ENCODE measurements around the gene CAGE1. TPM values are rescaled to one million over a fixed set of nuclear protein-coding genes. Genes with fewer than 3 reads are reported as not detected.

Gene CAGE1
- 0.10 and 0.12 TPM in 2 replicates for polyA plus RNA-seq (2013)

- H2BK12ac ChIP-seq (ENCODE audit: low read length) = peak within 1 kb of the TSS; percentile 25
- peaks cover 2 to 5% of the 10 kb centered on the region in 2 experiments for H3K36me3 ChIP-seq (ENCODE audit: control insufficient read depth in 1 of 2, insufficient read depth in 2 of 2, low read length in 2 of 2)
- peak within 1 kb of the TSS; percentile 44 for H2BK120ac ChIP-seq (ENCODE audit: insufficient read depth, low read length, poor library complexity)
- H2BK5ac ChIP-seq (ENCODE audit: low read depth, low read length, poor library complexity) = peak within 1 kb of the TSS; percentile 62
- peak within 1 kb of the TSS; percentile 89 for H4K91ac ChIP-seq (ENCODE audit: low read depth, low read length)
- H3K18ac ChIP-seq (ENCODE audit: low read length) = peak within 1 kb of the TSS; percentile 51
- H2AK5ac ChIP-seq (ENCODE audit: low read length) = no peak within 1 kb of the TSS
- peak within 1 kb of the TSS; percentile 94 for H2AFZ ChIP-seq (ENCODE audit: insufficient read depth, low read length, poor library complexity)
- peak within 1 kb of the TSS; percentile 96 for H4K8ac ChIP-seq (ENCODE audit: low read depth, low read length)
- no peak within 1 kb of the TSS for H3K23ac ChIP-seq (ENCODE audit: low read length)
- peak within 1 kb of the TSS; percentile 84 for H3K4me3 ChIP-seq (ENCODE audit: low read depth, low read length)
- H3K4ac ChIP-seq (ENCODE audit: low read depth, low read length) = peak within 1 kb of the TSS; percentile 71
- DNase-seq = peak; percentile 92 to 94
- H3K14ac ChIP-seq (ENCODE audit: low read length) = peak within 1 kb of the TSS; percentile 87
- peak within 1 kb of the TSS; percentile 84 for H3K27ac ChIP-seq (ENCODE audit: low read depth, low read length)
- peak within 1 kb of the TSS; percentile 90 for H3K9ac ChIP-seq (ENCODE audit: low read length)
- peak within 1 kb of the TSS; percentile 95 for H4K12ac ChIP-seq (ENCODE audit: low read depth, low read length)
- WGBS (ENCODE audit: extremely low coverage, insufficient coverage, insufficient read length) = no CpG with 5 or more reads among the region's 62 CpGs
- peaks cover 9% of the 10 kb centered on the region for H3K79me1 ChIP-seq (ENCODE audit: low read length)
- peaks cover 7% of the 10 kb centered on the region for H3K79me2 ChIP-seq (ENCODE audit: control insufficient read depth, insufficient read depth, low read length, poor library complexity)
- no peaks in the 10 kb centered on the region for H3K9me3 ChIP-seq (ENCODE audit: insufficient read depth, low read depth, low read length)
- H3K4me1 ChIP-seq (ENCODE audit: control insufficient read depth in 1 of 2, insufficient read depth in 2 of 2, low read length in 2 of 2) = peaks cover 2 to 4% of the 10 kb centered on the region in 2 experiments
- peak within 1 kb of the TSS; percentile 88 for H3K4me2 ChIP-seq (ENCODE audit: low read length)
- H3K27me3 ChIP-seq (ENCODE audit: insufficient read depth, low read length) = no peaks in the 10 kb centered on the region
Measured at GRCh38 chr6:7389451-7390225, at the start of gene CAGE1, which contains the start of gene RIOK1. Gene CAGE1 (minus strand): TSS chr6:7389742. CDS start chr6:7387173, 2,569 bp downstream. Gene RIOK1 (plus strand): TSS chr6:7389808. CDS start chr6:7390003, 195 bp downstream.

GRCh38 chr6:7439228-7439627 lies 49.7 kb upstream of the CAGE1 start:
- no CpG with 5 or more reads among the region's 3 CpGs for WGBS (ENCODE audit: extremely low coverage, insufficient coverage, insufficient read length)
- no peaks in the 10 kb centered on the region for H3K27me3 ChIP-seq (ENCODE audit: insufficient read depth, low read length)

DNA sequence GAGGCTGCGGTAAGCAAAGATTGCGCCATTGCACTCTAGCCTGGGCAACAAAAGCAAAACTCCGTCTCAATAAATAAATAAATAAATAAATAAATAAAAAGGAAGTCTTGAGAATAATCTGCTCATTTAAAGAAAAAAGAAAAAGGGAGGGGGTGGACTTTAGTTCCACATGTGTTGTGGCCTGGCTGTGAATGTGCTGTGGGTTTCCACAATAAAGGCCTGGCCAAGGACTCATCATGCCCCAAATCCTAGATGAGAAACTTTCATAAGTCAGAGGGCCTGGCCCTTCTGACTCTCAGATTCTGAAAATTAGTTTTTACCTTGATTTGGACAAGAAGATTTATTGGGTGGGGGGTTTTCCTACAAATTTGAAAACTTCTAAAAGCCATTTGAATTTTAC lies 48.5 kb upstream of the CAGE1 start:
- Histone ChIP-seq H3K27me3 (ENCODE audit: insufficient read depth, low read length) (no peaks in the 10 kb centered on the region), H2BK120ac (ENCODE audit: insufficient read depth, low read length, poor library complexity) (no peak overlapping the region), H3K36me3 (ENCODE audit: control insufficient read depth in 1 of 2, insufficient read depth in 2 of 2, low read length in 2 of 2) (no peaks in the 10 kb centered on the region), H3K79me2 (ENCODE audit: control insufficient read depth, insufficient read depth, low read length, poor library complexity) (no peaks in the 10 kb centered on the region), H2BK12ac (ENCODE audit: low read length) (no peak overlapping the region), H3K4me1 (ENCODE audit: control insufficient read depth in 1 of 2, insufficient read depth in 2 of 2, low read length in 2 of 2) (no peaks in the 10 kb centered on the region), H2BK5ac (ENCODE audit: low read depth, low read length, poor library complexity) (no peak overlapping the region), H3K9me3 (ENCODE audit: insufficient read depth, low read depth, low read length) (no peaks in the 10 kb centered on the region), H2AFZ (ENCODE audit: insufficient read depth, low read length, poor library complexity) (no peak overlapping the region), H3K14ac (ENCODE audit: low read length) (no peak overlapping the region), H3K4me2 (ENCODE audit: low read length) (no peak overlapping the region), H4K8ac (ENCODE audit: low read depth, low read length) (no peak overlapping the region), H3K4ac (ENCODE audit: low read depth, low read length) (no peak overlapping the region), H4K91ac (ENCODE audit: low read depth, low read length) (no peak overlapping the region), H3K27ac (ENCODE audit: low read depth, low read length) (no peak overlapping the region), H2AK5ac (ENCODE audit: low read length) (no peak overlapping the region), H3K18ac (ENCODE audit: low read length) (no peak overlapping the region), H4K12ac (ENCODE audit: low read depth, low read length) (no peak overlapping the region), H3K79me1 (ENCODE audit: low read length) (no peaks in the 10 kb centered on the region), H3K9ac (ENCODE audit: low read length) (no peak overlapping the region), H3K23ac (ENCODE audit: low read length) (no peak overlapping the region), H3K4me3 (ENCODE audit: low read depth, low read length) (no peak overlapping the region)
- no CpG with 5 or more reads among the region's 3 CpGs for WGBS (ENCODE audit: extremely low coverage, insufficient coverage, insufficient read length)
- DNase-seq = no peak

More at GRCh38 chr6:7439228-7439627, 49.7 kb upstream of the CAGE1 start:
- Histone ChIP-seq H2AFZ (ENCODE audit: insufficient read depth, low read length, poor library complexity) (no peak overlapping the region), H2BK12ac (ENCODE audit: low read length) (no peak overlapping the region), H3K79me2 (ENCODE audit: control insufficient read depth, insufficient read depth, low read length, poor library complexity) (no peaks in the 10 kb centered on the region), H2BK120ac (ENCODE audit: insufficient read depth, low read length, poor library complexity) (no peak overlapping the region), H4K8ac (ENCODE audit: low read depth, low read length) (no peak overlapping the region), H3K18ac (ENCODE audit: low read length) (no peak overlapping the region), H3K9me3 (ENCODE audit: insufficient read depth, low read depth, low read length) (no peaks in the 10 kb centered on the region), H3K14ac (ENCODE audit: low read length) (no peak overlapping the region), H2BK5ac (ENCODE audit: low read depth, low read length, poor library complexity) (no peak overlapping the region), H4K91ac (ENCODE audit: low read depth, low read length) (no peak overlapping the region), H4K12ac (ENCODE audit: low read depth, low read length) (no peak overlapping the region), H3K27ac (ENCODE audit: low read depth, low read length) (no peak overlapping the region), H3K4me3 (ENCODE audit: low read depth, low read length) (no peak overlapping the region), H3K23ac (ENCODE audit: low read length) (no peak overlapping the region), H3K4me1 (ENCODE audit: control insufficient read depth in 1 of 2, insufficient read depth in 2 of 2, low read length in 2 of 2) (no peaks in the 10 kb centered on the region), H2AK5ac (ENCODE audit: low read length) (no peak overlapping the region), H3K9ac (ENCODE audit: low read length) (no peak overlapping the region), H3K4me2 (ENCODE audit: low read length) (no peak overlapping the region), H3K4ac (ENCODE audit: low read depth, low read length) (no peak overlapping the region), H3K79me1 (ENCODE audit: low read length) (no peaks in the 10 kb centered on the region), H3K36me3 (ENCODE audit: control insufficient read depth in 1 of 2, insufficient read depth in 2 of 2, low read length in 2 of 2) (no peaks in the 10 kb centered on the region)
- DNase-seq = no peak

DNA sequence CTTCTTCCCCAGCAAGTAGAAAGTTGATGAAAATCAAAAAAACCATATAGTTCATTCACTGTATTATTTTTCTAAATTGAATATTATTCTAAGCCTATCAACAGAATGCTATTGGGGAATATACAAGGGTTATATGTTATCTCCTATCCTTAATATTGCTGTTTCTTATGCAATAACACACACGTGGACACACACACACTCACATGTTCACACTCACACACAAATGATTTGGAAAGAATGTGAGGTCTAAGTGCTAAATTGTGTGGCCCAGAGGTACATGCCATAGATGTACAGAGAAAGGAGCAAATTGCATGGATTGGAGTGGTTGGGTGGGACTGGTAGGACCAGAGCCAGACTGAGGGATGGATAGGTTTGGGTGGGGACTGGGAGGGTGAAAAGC lies 45.1 kb upstream of the CAGE1 start:
- no peak overlapping the region for H3K18ac ChIP-seq (ENCODE audit: low read length)

More for the DNA sequence above, 45.1 kb upstream of the CAGE1 start:
- no peak for DNase-seq
- Histone ChIP-seq H3K4ac (ENCODE audit: low read depth, low read length) (no peak overlapping the region), H3K27ac (ENCODE audit: low read depth, low read length) (no peak overlapping the region), H2BK120ac (ENCODE audit: insufficient read depth, low read length, poor library complexity) (no peak overlapping the region), H2AFZ (ENCODE audit: insufficient read depth, low read length, poor library complexity) (no peak overlapping the region), H4K91ac (ENCODE audit: low read depth, low read length) (no peak overlapping the region), H3K4me1 (ENCODE audit: control insufficient read depth in 1 of 2, insufficient read depth in 2 of 2, low read length in 2 of 2) (peaks cover 0 to 2% of the 10 kb centered on the region in 2 experiments), H3K36me3 (ENCODE audit: control insufficient read depth in 1 of 2, insufficient read depth in 2 of 2, low read length in 2 of 2) (no peaks in the 10 kb centered on the region), H3K79me1 (ENCODE audit: low read length) (peaks cover 6% of the 10 kb centered on the region), H2BK5ac (ENCODE audit: low read depth, low read length, poor library complexity) (no peak overlapping the region), H4K12ac (ENCODE audit: low read depth, low read length) (no peak overlapping the region), H3K23ac (ENCODE audit: low read length) (no peak overlapping the region), H3K4me2 (ENCODE audit: low read length) (no peak overlapping the region), H4K8ac (ENCODE audit: low read depth, low read length) (no peak overlapping the region), H3K9ac (ENCODE audit: low read length) (no peak overlapping the region), H3K4me3 (ENCODE audit: low read depth, low read length) (no peak overlapping the region), H3K9me3 (ENCODE audit: insufficient read depth, low read depth, low read length) (no peaks in the 10 kb centered on the region), H3K27me3 (ENCODE audit: insufficient read depth, low read length) (no peaks in the 10 kb centered on the region), H3K79me2 (ENCODE audit: control insufficient read depth, insufficient read depth, low read length, poor library complexity) (peaks cover 2% of the 10 kb centered on the region), H3K14ac (ENCODE audit: low read length) (no peak overlapping the region), H2BK12ac (ENCODE audit: low read length) (no peak overlapping the region), H2AK5ac (ENCODE audit: low read length) (no peak overlapping the region)
- WGBS (ENCODE audit: extremely low coverage, insufficient coverage, insufficient read length) = no CpG with 5 or more reads among the region's 1 CpG
